HEK293 (cell line): ENCODE results near the gene ALDOA.

ENCODE experiments used
- CTCF ChIA-PET: fragments of 350-600 bp; formaldehyde crosslinking; extraction: SDS; loops from one replicate; lab custom pipeline; 2021; ENCODE audit warnings: antibody characterized with exemption; lab: Yijun Ruan, JAX
- POLR2A ChIA-PET: fragments of 300-600 bp; formaldehyde crosslinking; extraction: SDS; loops from one replicate; lab custom pipeline; 2020; ENCODE audit warnings: antibody characterized with exemption, inconsistent platforms; lab: Yijun Ruan, JAX
- H3K27ac ChIP-seq: fragments of 200-500 bp; sonication (Bioruptor generic); 2 replicates; pipeline ENCODE4 v1.5.1; 2014; ENCODE audit warnings: low read depth, low read length, control low read depth, inconsistent platforms; ENCODE audit errors: extremely low read depth
- H3K36me3 ChIP-seq, 2 experiments: fragments of 200-500 bp in 1 of 2; sonication (Bioruptor generic) in 1 of 2; 1 replicate in 1 of 2; 2 replicates in 1 of 2; pipeline ENCODE4 v1.5.1; 2014 to 2017; ENCODE audit warnings: inconsistent platforms in 2 of 2, low read length in 2 of 2; ENCODE audit not compliant: control insufficient read depth in 2 of 2, insufficient read depth in 1 of 2
- H3K4me1 ChIP-seq: fragments of 200-500 bp; sonication (Bioruptor generic); 2 replicates; pipeline ENCODE4 v1.5.1; 2014; ENCODE audit warnings: mild to moderate bottlenecking, low read length, inconsistent platforms; ENCODE audit not compliant: control insufficient read depth, insufficient read depth
- H3K4me3 ChIP-seq: 2 replicates; pipeline ENCODE4 v1.5.1; 2011; ENCODE audit warnings: low read depth, mild to moderate bottlenecking, control low read depth, low read length, moderate library complexity
- H3K9me3 ChIP-seq: fragments of 200-500 bp; sonication (Bioruptor generic); 2 replicates; pipeline ENCODE4 v1.5.1; 2014; ENCODE audit warnings: low read depth, low read length, inconsistent platforms; ENCODE audit not compliant: control insufficient read depth, insufficient read depth
- EGR2 ChIP-seq: fragments of 450-650 bp; formaldehyde crosslinking; IDR thresholded peaks from 2 replicates; pipeline ENCODE4 v1.5.1; 2016; ENCODE audit warnings: low read depth, missing biosample characterization, missing genetic modification characterization
- GFI1B ChIP-seq: fragments of 450-650 bp; formaldehyde crosslinking; IDR thresholded peaks from 2 replicates; pipeline ENCODE4 v1.5.1; 2016; ENCODE audit warnings: missing biosample characterization, missing genetic modification characterization
- HOXA7 ChIP-seq: sonication (generic); formaldehyde crosslinking; IDR thresholded peaks from 2 replicates; pipeline ENCODE4 v1.8.1; 2022; ENCODE audit warnings: missing genetic modification reagents, borderline replicate concordance
- MEIS1 ChIP-seq: sonication (generic); formaldehyde crosslinking; IDR thresholded peaks from 2 replicates; pipeline ENCODE4 v1.8.1; 2022; ENCODE audit warnings: missing genetic modification reagents, mild to moderate bottlenecking, borderline replicate concordance
- MZF1 ChIP-seq: fragments of 450-650 bp; formaldehyde crosslinking; IDR thresholded peaks from 2 replicates; pipeline ENCODE4 v1.5.1; 2017; ENCODE audit warnings: missing biosample characterization, missing genetic modification characterization, borderline replicate concordance
- PBX3 ChIP-seq: sonication (generic); formaldehyde crosslinking; IDR thresholded peaks from 2 replicates; pipeline ENCODE4 v1.8.1; 2022; ENCODE audit warnings: mild to moderate bottlenecking, moderate library complexity, missing genetic modification reagents
- SCRT2 ChIP-seq: fragments of 450-650 bp; formaldehyde crosslinking; IDR thresholded peaks from 2 replicates; pipeline ENCODE4 v1.5.1; 2016; ENCODE audit warnings: missing biosample characterization, missing genetic modification characterization
- SETDB1 ChIP-seq: IDR thresholded peaks from one replicate; pipeline ENCODE4 v1.6.1; 2017; ENCODE audit warnings: mild to moderate bottlenecking, low read length, moderate library complexity, mixed read lengths; ENCODE audit not compliant: insufficient read length
- SP7 ChIP-seq: fragments of 450-650 bp; formaldehyde crosslinking; IDR thresholded peaks from 2 replicates; pipeline ENCODE4 v1.5.1; 2016; ENCODE audit warnings: missing biosample characterization, missing genetic modification characterization
- TSHZ1 ChIP-seq: fragments of 450-650 bp; formaldehyde crosslinking; IDR thresholded peaks from 2 replicates; pipeline ENCODE4 v1.5.1; 2016; ENCODE audit warnings: missing biosample characterization, missing genetic modification characterization, borderline replicate concordance
- ZFP3 ChIP-seq: fragments of 450-650 bp; formaldehyde crosslinking; IDR thresholded peaks from 2 replicates; pipeline ENCODE4 v1.5.1; 2016; ENCODE audit warnings: low read depth, missing biosample characterization, missing genetic modification characterization
- ZFP69B ChIP-seq: fragments of 450-650 bp; formaldehyde crosslinking; IDR thresholded peaks from 2 replicates; pipeline ENCODE4 v1.5.1; 2016; ENCODE audit warnings: missing biosample characterization, missing genetic modification characterization
- ZNF112 ChIP-seq: fragments of 450-650 bp; formaldehyde crosslinking; IDR thresholded peaks from 2 replicates; pipeline ENCODE4 v1.5.0; 2017; ENCODE audit warnings: missing biosample characterization, missing genetic modification characterization
- ZNF140 ChIP-seq: fragments of 450-650 bp; formaldehyde crosslinking; IDR thresholded peaks from 2 replicates; pipeline ENCODE4 v1.5.1; 2016; ENCODE audit warnings: missing biosample characterization, missing genetic modification characterization
- ZNF157 ChIP-seq: fragments of 450-650 bp; formaldehyde crosslinking; IDR thresholded peaks from 2 replicates; pipeline ENCODE4 v1.5.1; 2016; ENCODE audit warnings: missing biosample characterization, missing genetic modification characterization
- ZNF174 ChIP-seq: fragments of 450-650 bp; formaldehyde crosslinking; IDR thresholded peaks from 2 replicates; pipeline ENCODE4 v1.5.0; 2017; ENCODE audit warnings: missing biosample characterization, mild to moderate bottlenecking, missing genetic modification characterization
- ZNF202 ChIP-seq: fragments of 450-650 bp; formaldehyde crosslinking; IDR thresholded peaks from 2 replicates; pipeline ENCODE4 v1.5.1; 2016; ENCODE audit warnings: missing biosample characterization, missing genetic modification characterization, borderline replicate concordance
- ZNF211 ChIP-seq: fragments of 450-650 bp; formaldehyde crosslinking; IDR thresholded peaks from 2 replicates; pipeline ENCODE4 v1.5.1; 2016; ENCODE audit warnings: low read depth, missing biosample characterization, missing genetic modification characterization
- ZNF221 ChIP-seq: fragments of 450-650 bp; formaldehyde crosslinking; IDR thresholded peaks from 2 replicates; pipeline ENCODE4 v1.5.1; 2017; ENCODE audit warnings: missing biosample characterization, missing genetic modification characterization, borderline replicate concordance
- ZNF248 ChIP-seq: fragments of 450-650 bp; formaldehyde crosslinking; IDR thresholded peaks from 2 replicates; pipeline ENCODE4 v1.5.1; 2017; ENCODE audit warnings: missing biosample characterization, missing genetic modification characterization
- ZNF366 ChIP-seq: fragments of 450-650 bp; formaldehyde crosslinking; conservative IDR thresholded peaks from 2 replicates; pipeline ENCODE4 v1.5.1; 2016; ENCODE audit warnings: missing biosample characterization, missing genetic modification characterization
- ZNF404 ChIP-seq: fragments of 450-650 bp; formaldehyde crosslinking; IDR thresholded peaks from 2 replicates; pipeline ENCODE4 v1.5.1; 2017; ENCODE audit warnings: missing biosample characterization, missing genetic modification characterization
- ZNF416 ChIP-seq: fragments of 450-650 bp; formaldehyde crosslinking; IDR thresholded peaks from 2 replicates; pipeline ENCODE4 v1.5.1; 2016; ENCODE audit warnings: missing biosample characterization, missing genetic modification characterization
- ZNF555 ChIP-seq: fragments of 450-650 bp; formaldehyde crosslinking; conservative IDR thresholded peaks from 2 replicates; pipeline ENCODE4 v1.5.1; 2017; ENCODE audit warnings: missing biosample characterization, mild to moderate bottlenecking, missing genetic modification characterization, inconsistent platforms
- ZNF621 ChIP-seq: fragments of 450-650 bp; formaldehyde crosslinking; IDR thresholded peaks from 2 replicates; pipeline ENCODE4 v1.5.1; 2017; ENCODE audit warnings: missing biosample characterization, missing genetic modification characterization
- ZNF629 ChIP-seq: fragments of 450-650 bp; formaldehyde crosslinking; IDR thresholded peaks from 2 replicates; pipeline ENCODE4 v1.5.1; 2017; ENCODE audit warnings: missing biosample characterization, missing genetic modification characterization
- ZNF654 ChIP-seq: fragments of 450-650 bp; formaldehyde crosslinking; IDR thresholded peaks from 2 replicates; pipeline ENCODE4 v1.5.1; 2016; ENCODE audit warnings: low read depth, missing biosample characterization, missing genetic modification characterization
- ZNF692 ChIP-seq: fragments of 450-650 bp; formaldehyde crosslinking; IDR thresholded peaks from 2 replicates; pipeline ENCODE4 v1.5.1; 2016; ENCODE audit warnings: missing biosample characterization, missing genetic modification characterization
- ZNF776 ChIP-seq: fragments of 450-650 bp; formaldehyde crosslinking; IDR thresholded peaks from 2 replicates; pipeline ENCODE4 v1.5.0; 2017; ENCODE audit warnings: missing biosample characterization, missing genetic modification characterization, borderline replicate concordance
- ZNF785 ChIP-seq: fragments of 450-650 bp; formaldehyde crosslinking; IDR thresholded peaks from 2 replicates; pipeline ENCODE4 v1.5.1; 2016; ENCODE audit warnings: missing biosample characterization, missing genetic modification characterization
- ZNF843 ChIP-seq: fragments of 450-650 bp; formaldehyde crosslinking; IDR thresholded peaks from 2 replicates; pipeline ENCODE4 v1.5.1; 2016; ENCODE audit warnings: missing biosample characterization, missing genetic modification characterization
- ZSCAN5A ChIP-seq: fragments of 450-650 bp; formaldehyde crosslinking; IDR thresholded peaks from 2 replicates; pipeline ENCODE4 v1.5.1; 2016; ENCODE audit warnings: missing biosample characterization, missing genetic modification characterization

ALDOA gene

GRCh38 chr16:30051518-30051917, 14.0 kb upstream of the ALDOA start (continued):
- TF ChIP-seq ZNF654 (no peak), ZNF629 (no peak), ZFP3 (tag by site-specific recombination) (no peak), ZNF248 (tag by site-specific recombination) (no peak), ZNF843 (tag by site-specific recombination) (no peak), ZNF785 (tag by site-specific recombination) (no peak), HOXA7 (CRISPR knock-in tag) (no peak), TSHZ1 (no peak), ZNF366 (tag by site-specific recombination) (peak; percentile 83), SETDB1 (no peak), ZNF404 (tag by site-specific recombination) (no peak)

- H3K36me3 ChIP-seq: peaks cover 0 to 11% of the 10 kb centered on the region in 2 experiments; a peak in 2 of 3 replicates
- peak overlapping the region; percentile 63 for H3K4me3 ChIP-seq
- CTCF ChIA-PET: interaction anchor here (0.6 to 1.8 kb wide), 4 partner anchors 20 to 1491 kb away, joined by 3 to 16 read pairs (median 4); partner anchors contain the start of gene TLCD3B
- peaks cover 3% of the 10 kb centered on the region; the same call in 1 of the 2 replicates for H3K4me1 ChIP-seq
- H3K27ac ChIP-seq: peak overlapping the region; percentile 65
- POLR2A ChIA-PET: interaction anchor here (0.7 to 6.5 kb wide), 10 partner anchors 9 to 606 kb away, joined by 3 to 66 read pairs (median 4); partner anchors contain the start of genes ALDOA, CORO1A, FBRS and PPP4C
- H3K9me3 ChIP-seq: no peaks in the 10 kb centered on the region
- TF ChIP-seq ZFP69B (peak; percentile 79), ZNF621 (tag by site-specific recombination) (no peak), PBX3 (peak; percentile 97), ZNF416 (no peak), MZF1 (tag by site-specific recombination) (peak; percentile 96), GFI1B (tag by site-specific recombination) (peak; percentile 76), ZNF555 (peak; percentile 99), ZNF202 (tag by site-specific recombination) (peak; percentile 100), ZNF112 (tag by site-specific recombination) (no peak), ZSCAN5A (tag by site-specific recombination) (peak; percentile 66), ZNF211 (tag by site-specific recombination) (no peak), ZNF692 (peak; percentile 93), ZNF776 (tag by site-specific recombination) (no peak), MEIS1 (peak; percentile 42; the same call in 1 of the 2 replicates), ZNF140 (tag by site-specific recombination) (peak; percentile 97; the same call in 1 of the 2 replicates), ZNF174 (tag by site-specific recombination) (no peak), ZNF221 (tag by site-specific recombination) (no peak), SP7 (tag by site-specific recombination) (peak; percentile 91), EGR2 (tag by site-specific recombination) (peak; percentile 65), SCRT2 (tag by site-specific recombination) (peak; percentile 63), ZNF157 (no peak)
Observed at GRCh38 chr16:30052671-30053372, 12.7 kb upstream of the ALDOA start.
